Central memory CD8-positive, alpha-beta T cell (primary cell): ENCODE results near the gene GBP3.
"Not testable (repeated sequence)": the region's sequence is repeated elsewhere in the genome, so short reads cannot be mapped to it uniquely, and the experiment has no call there.

ENCODE experiments used
- ATAC-seq: fragments of 150-1000 bp; cut with Tn5 transposase; replicated peaks from 2 replicates; pipeline ENCODE4 v1.10.0; 2022; ENCODE audit warnings: mild to moderate bottlenecking, moderate FRiP score, moderate number of reproducible peaks; ENCODE audit not compliant: poor library complexity, severe bottlenecking; ENCODE audit errors: extremely low read depth
- DNase-seq, 2 donors: peaks; one replicate each; pipeline ENCODE4 v3.0.0; 2021; ENCODE audit warnings: low spot score in 2 of 2
- H3K27ac Mint-ChIP-seq: one replicate; pipeline ENCODE4 v1.8.0; 2022; ENCODE audit warnings: low read depth, mild to moderate bottlenecking, moderate library complexity, mixed read lengths
- H3K27me3 Mint-ChIP-seq: one replicate; pipeline ENCODE4 v1.8.0; 2022; ENCODE audit warnings: mixed read lengths
- H3K36me3 Mint-ChIP-seq: one replicate; pipeline ENCODE4 v1.8.0; 2022; ENCODE audit warnings: mild to moderate bottlenecking, moderate library complexity, mixed read lengths; ENCODE audit not compliant: insufficient read depth
- H3K4me1 Mint-ChIP-seq: one replicate; pipeline ENCODE4 v1.8.0; 2022; ENCODE audit warnings: mixed read lengths
- H3K4me3 Mint-ChIP-seq: one replicate; pipeline ENCODE4 v1.8.0; 2022; ENCODE audit warnings: mild to moderate bottlenecking, moderate library complexity, mixed read lengths
- H3K9me3 Mint-ChIP-seq: one replicate; pipeline ENCODE4 v1.8.0; 2022; ENCODE audit warnings: mixed read lengths

GBP3 gene

DNA sequence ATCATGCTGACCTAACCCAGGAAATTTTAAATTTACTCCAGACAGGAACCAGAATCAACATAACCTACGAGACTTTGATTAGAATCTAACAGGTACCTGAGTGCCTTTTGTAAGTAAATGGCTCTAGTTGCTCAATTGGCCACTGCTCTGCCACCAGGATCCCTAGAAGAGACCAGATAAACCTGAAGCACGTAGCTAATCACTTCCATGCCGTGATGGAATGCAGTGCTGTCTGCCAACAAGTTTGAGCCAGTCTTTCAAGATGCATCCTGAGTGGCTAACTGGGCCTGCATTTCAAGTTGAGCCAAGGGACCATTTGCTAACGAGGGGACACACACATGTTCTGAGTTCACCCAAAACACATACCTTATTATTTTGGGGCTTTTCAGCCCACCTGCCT, 26.5 kb upstream of the GBP3 start:
- H3K4me3 Mint-ChIP-seq, H3K9me3 Mint-ChIP-seq, DNase-seq, H3K4me1 Mint-ChIP-seq, ATAC-seq, H3K27me3 Mint-ChIP-seq, H3K27ac Mint-ChIP-seq: not testable (repeated sequence)
- peaks cover 35% of the 10 kb centered on the region for H3K36me3 Mint-ChIP-seq

- no peak overlapping the region for H3K4me3 Mint-ChIP-seq
- peaks cover 24% of the 10 kb centered on the region for H3K36me3 Mint-ChIP-seq
- no peaks in the 10 kb centered on the region for H3K27me3 Mint-ChIP-seq
- ATAC-seq (no peak), DNase-seq (no peak)
- peaks cover 4% of the 10 kb centered on the region for H3K9me3 Mint-ChIP-seq
- no peak overlapping the region for H3K27ac Mint-ChIP-seq
- H3K4me1 Mint-ChIP-seq, result no peaks in the 10 kb centered on the region
Measured at GRCh38 chr1:89047734-89048133, 25.1 kb upstream of the GBP3 start.

DNA sequence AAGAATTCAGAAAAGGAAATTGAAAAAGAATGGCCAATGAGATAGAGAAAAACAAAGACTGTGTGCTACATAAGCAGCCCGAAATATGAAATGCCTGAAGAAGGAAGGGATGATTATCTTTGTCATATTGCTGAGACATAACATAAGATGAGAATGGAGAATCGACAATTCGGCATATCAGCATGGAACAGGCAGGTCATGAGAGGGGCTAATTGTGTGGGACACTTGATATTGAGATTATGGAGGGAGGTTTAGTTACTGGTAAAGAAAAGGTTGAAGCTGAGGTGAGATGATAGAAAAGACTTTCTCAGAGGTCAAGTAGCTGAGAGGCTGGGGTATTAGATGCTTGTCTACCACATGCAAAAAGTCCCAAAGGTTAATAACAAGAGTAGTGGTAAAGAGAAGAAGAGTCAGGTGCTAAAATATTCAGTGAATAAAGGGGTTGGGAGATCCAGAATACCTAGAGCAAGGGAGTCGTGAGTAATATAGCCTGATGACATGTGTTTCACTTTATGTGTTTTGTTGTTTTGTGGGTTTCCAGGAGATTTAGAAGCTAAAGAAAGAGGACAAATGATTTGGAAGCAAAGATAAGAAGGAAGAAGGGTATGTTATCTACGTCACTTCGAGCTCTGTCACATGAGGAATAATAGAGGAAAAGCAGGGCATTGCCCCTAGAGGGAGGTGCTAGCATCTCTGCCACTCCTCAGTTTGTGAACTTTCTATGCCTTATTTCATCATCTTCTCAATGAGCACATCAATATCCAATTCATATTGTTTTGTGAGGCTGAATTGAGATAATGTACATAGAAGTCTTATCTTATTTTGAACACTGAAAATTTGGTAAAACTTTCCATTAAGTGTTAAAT, 23.9 kb upstream of the GBP3 start:
- H3K4me1 Mint-ChIP-seq, DNase-seq, H3K27me3 Mint-ChIP-seq, H3K27ac Mint-ChIP-seq, H3K4me3 Mint-ChIP-seq, H3K9me3 Mint-ChIP-seq: not testable (repeated sequence)
- ATAC-seq, result peak; percentile 54
- peaks cover 19% of the 10 kb centered on the region for H3K36me3 Mint-ChIP-seq

- Mint-ChIP-seq H3K27ac (no peak overlapping the region), H3K27me3 (no peaks in the 10 kb centered on the region), H3K9me3 (peaks cover 5% of the 10 kb centered on the region), H3K36me3 (peaks cover 10% of the 10 kb centered on the region), H3K4me3 (no peak overlapping the region), H3K4me1 (peaks cover 15% of the 10 kb centered on the region)
- DNase-seq (no peak), ATAC-seq (no peak)
Measured at GRCh38 chr1:89044970-89045721, 22.5 kb upstream of the GBP3 start.

GRCh38 chr1:89043940-89044339, 21.3 kb upstream of the GBP3 start:
- H3K27ac Mint-ChIP-seq, result no peak overlapping the region
- peaks cover 5% of the 10 kb centered on the region for H3K9me3 Mint-ChIP-seq
- H3K4me3 Mint-ChIP-seq, result no peak overlapping the region
- no peak for ATAC-seq
- peaks cover 6% of the 10 kb centered on the region for H3K36me3 Mint-ChIP-seq
- DNase-seq, result no peak
- peaks cover 24% of the 10 kb centered on the region for H3K4me1 Mint-ChIP-seq
- H3K27me3 Mint-ChIP-seq, result no peaks in the 10 kb centered on the region

DNA sequence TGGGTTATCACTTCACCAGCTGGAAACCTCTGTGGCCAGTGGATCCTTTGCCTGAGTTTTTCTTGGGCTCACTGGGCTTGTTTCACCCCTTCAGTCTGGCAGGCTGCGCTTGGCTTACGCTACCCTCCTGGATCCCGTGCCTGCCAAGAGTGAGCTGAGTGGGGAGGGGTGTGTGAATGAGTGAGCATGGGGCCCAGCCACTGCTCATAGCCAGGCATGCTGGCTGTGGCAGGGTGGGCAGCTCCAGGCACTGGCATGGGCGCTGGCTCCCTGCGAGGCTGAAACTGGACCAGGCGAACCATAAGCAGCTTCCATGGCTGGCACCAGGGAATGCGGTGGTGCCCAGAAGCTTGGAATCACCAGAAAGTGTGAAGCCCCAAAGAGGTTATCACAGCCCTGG, 19.8 kb upstream of the GBP3 start:
- Mint-ChIP-seq H3K4me1 (peaks cover 32% of the 10 kb centered on the region), H3K4me3 (no peak overlapping the region), H3K36me3 (peaks cover 5% of the 10 kb centered on the region), H3K9me3 (peaks cover 5% of the 10 kb centered on the region), H3K27ac (no peak overlapping the region), H3K27me3 (no peaks in the 10 kb centered on the region)
- DNase-seq (no peak), ATAC-seq (no peak)

GRCh38 chr1:89041721-89042120, 19.1 kb upstream of the GBP3 start:
- ATAC-seq (no peak), DNase-seq (no peak)
- H3K27ac Mint-ChIP-seq, result peak overlapping the region; percentile 80
- no peaks in the 10 kb centered on the region for H3K27me3 Mint-ChIP-seq
- H3K4me3 Mint-ChIP-seq, result peak overlapping the region; percentile 33
- peaks cover 5% of the 10 kb centered on the region for H3K9me3 Mint-ChIP-seq
- H3K4me1 Mint-ChIP-seq, result peaks cover 32% of the 10 kb centered on the region
- H3K36me3 Mint-ChIP-seq, result peaks cover 5% of the 10 kb centered on the region

GRCh38 chr1:89041119-89041641, 18.5 kb upstream of the GBP3 start:
- Mint-ChIP-seq H3K4me3 (peak overlapping the region; percentile 33), H3K9me3 (peaks cover 5% of the 10 kb centered on the region), H3K27ac (peak overlapping the region; percentile 80), H3K4me1 (peaks cover 32% of the 10 kb centered on the region), H3K36me3 (peaks cover 5% of the 10 kb centered on the region), H3K27me3 (no peaks in the 10 kb centered on the region)
- ATAC-seq (peak; percentile 73), DNase-seq (no peak)

DNA sequence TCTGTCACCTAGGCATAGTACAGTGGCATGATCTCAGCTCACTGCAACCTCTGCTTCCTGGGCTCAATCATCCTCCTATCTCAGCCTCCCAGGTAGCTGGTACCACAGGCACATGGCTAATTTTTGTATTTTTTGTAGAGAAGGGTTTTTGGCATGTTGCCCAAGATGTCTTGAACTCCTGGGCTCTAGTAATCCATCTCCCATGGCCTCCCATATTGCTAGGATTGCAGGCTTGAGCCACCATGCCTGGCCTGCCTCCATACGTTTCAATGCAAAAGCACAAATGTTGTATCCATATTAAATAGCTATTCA, 17.6 kb upstream of the GBP3 start:
- DNase-seq, result no peak
- peaks cover 37% of the 10 kb centered on the region for H3K4me1 Mint-ChIP-seq
- no peak overlapping the region for H3K4me3 Mint-ChIP-seq
- peaks cover 5% of the 10 kb centered on the region for H3K9me3 Mint-ChIP-seq
- no peaks in the 10 kb centered on the region for H3K27me3 Mint-ChIP-seq
- H3K36me3 Mint-ChIP-seq, result peaks cover 5% of the 10 kb centered on the region
- no peak overlapping the region for H3K27ac Mint-ChIP-seq
- ATAC-seq, result no peak

GRCh38 chr1:89037186-89037585, 14.5 kb upstream of the GBP3 start:
- ATAC-seq (no peak), DNase-seq (no peak)
- Mint-ChIP-seq H3K9me3 (no peaks in the 10 kb centered on the region), H3K4me3 (no peak overlapping the region), H3K36me3 (peaks cover 2% of the 10 kb centered on the region), H3K27ac (no peak overlapping the region), H3K4me1 (peaks cover 63% of the 10 kb centered on the region), H3K27me3 (no peaks in the 10 kb centered on the region)

DNA sequence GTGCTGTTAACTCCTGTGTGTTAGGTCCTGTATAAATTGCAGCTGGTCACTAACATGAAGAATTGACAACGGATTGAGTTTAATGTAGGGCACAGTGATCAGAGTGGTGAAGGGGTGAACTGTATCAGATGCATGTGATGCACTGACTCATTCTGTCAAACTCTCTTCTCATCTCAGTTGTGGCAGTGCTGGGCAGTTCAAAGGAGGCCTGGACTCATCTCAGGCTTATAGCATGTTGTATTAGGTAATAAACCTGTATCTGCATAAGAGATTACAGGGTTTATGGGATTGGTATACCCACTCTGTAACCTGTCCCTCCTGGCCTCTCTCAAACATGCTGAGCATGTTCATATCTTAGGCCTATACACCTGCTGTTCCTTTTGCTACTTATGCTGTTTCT, 12.4 kb upstream of the GBP3 start:
- DNase-seq (no peak), ATAC-seq (no peak)
- peaks cover 6% of the 10 kb centered on the region for H3K9me3 Mint-ChIP-seq
- H3K27me3 Mint-ChIP-seq, result no peaks in the 10 kb centered on the region
- peak overlapping the region; percentile 68 for H3K27ac Mint-ChIP-seq
- peaks cover 2% of the 10 kb centered on the region for H3K36me3 Mint-ChIP-seq
- H3K4me1 Mint-ChIP-seq, result peaks cover 60% of the 10 kb centered on the region
- no peak overlapping the region for H3K4me3 Mint-ChIP-seq

GRCh38 chr1:89034004-89034403, 11.3 kb upstream of the GBP3 start:
- peak overlapping the region; percentile 35 for H3K27ac Mint-ChIP-seq
- not testable (repeated sequence) for H3K4me3 Mint-ChIP-seq, H3K27me3 Mint-ChIP-seq, ATAC-seq, H3K9me3 Mint-ChIP-seq, H3K36me3 Mint-ChIP-seq, DNase-seq
- H3K4me1 Mint-ChIP-seq, result peaks cover 61% of the 10 kb centered on the region

GRCh38 chr1:89029051-89029450, 6.4 kb upstream of the GBP3 start:
- Mint-ChIP-seq H3K9me3 (peaks cover 11% of the 10 kb centered on the region), H3K4me3 (peak overlapping the region; percentile 56), H3K4me1 (peaks cover 44% of the 10 kb centered on the region), H3K27ac (peak overlapping the region; percentile 86)
- not testable (repeated sequence) for DNase-seq, H3K27me3 Mint-ChIP-seq, H3K36me3 Mint-ChIP-seq
- peak; percentile 40 for ATAC-seq
